Measurements from ENCODE around the gene CAPNS1. TPM values are rescaled to one million over a fixed set of nuclear protein-coding genes. Genes with fewer than 3 reads are reported as not detected.

CAPNS1 gene
- total and polyA plus RNA-seq, 2 of the 13 experiments (the other 11 are each of a cell fraction or from before 2014, with no cell fraction given), result 322 to 526 TPM

GRCh38 chr19:36114721-36115452 is 25.0 kb upstream of the CAPNS1 start, which contains the start of gene POLR2I (continued):
- TF ChIP-seq FUBP1 (CRISPR knock-in tag; IDR thresholded peaks at IDR 0.05; ENCODE audit: borderline replicate concordance), result no peak
- no peak for TF ChIP-seq ATM (IDR thresholded peaks at IDR 0.05; ENCODE audit: borderline replicate concordance)
- TF ChIP-seq ETV5 (CRISPR knock-in tag; IDR thresholded peaks at IDR 0.05; ENCODE audit: borderline replicate concordance), result peak; percentile 56; the same call in 1 of the 2 replicates
- no peak for TF ChIP-seq CBX2 (IDR thresholded peaks at IDR 0.05; ENCODE audit: low read depth, low read length)
- no peak for TF ChIP-seq CBX2 (CRISPR knock-in tag; IDR thresholded peaks at IDR 0.05; ENCODE audit: low read depth)
- TF ChIP-seq ZNF343 (CRISPR knock-in tag; IDR thresholded peaks at IDR 0.05), result peak; percentile 93
- peak; percentile 90 for TF ChIP-seq NFYB (CRISPR knock-in tag; IDR thresholded peaks at IDR 0.05)
- peak; percentile 88 for TF ChIP-seq ZNF883 (CRISPR knock-in tag; IDR thresholded peaks at IDR 0.05; ENCODE audit: not compliant biosample characterization)
- no peak for TF ChIP-seq ZBTB3 (CRISPR knock-in tag; IDR thresholded peaks at IDR 0.05; ENCODE audit: borderline replicate concordance, low read depth)
- peak; percentile 65; the same call in 1 of the 2 replicates for TF ChIP-seq ZNF749 (CRISPR knock-in tag; IDR thresholded peaks at IDR 0.05; ENCODE audit: borderline replicate concordance)
- TF ChIP-seq ZFP41 (CRISPR knock-in tag; IDR thresholded peaks at IDR 0.05; ENCODE audit: borderline replicate concordance), result peak; percentile 89; the same call in 1 of the 2 replicates
- TF ChIP-seq SRY (CRISPR knock-in tag; IDR thresholded peaks at IDR 0.05), result no peak
- no peak for TF ChIP-seq SMARCC2 (IDR thresholded peaks at IDR 0.05)
- no peak; the same call in 1 of the 2 replicates for TF ChIP-seq SOX5 (CRISPR knock-in tag; IDR thresholded peaks at IDR 0.05; ENCODE audit: borderline replicate concordance)
- no peak for TF ChIP-seq ATF1 (CRISPR knock-in tag; IDR thresholded peaks at IDR 0.05)
- TF ChIP-seq STAT6 (CRISPR knock-in tag; IDR thresholded peaks at IDR 0.05; ENCODE audit: borderline replicate concordance), result no peak
- TF ChIP-seq HNRNPUL1 (IDR thresholded peaks at IDR 0.05; ENCODE audit: low read depth, low read length), result no peak
- no peak for TF ChIP-seq NFIC (IDR thresholded peaks at IDR 0.05; ENCODE audit: low read length)
- no peak for TF ChIP-seq ZBTB39 (CRISPR knock-in tag; IDR thresholded peaks at IDR 0.05)
- 0 out of 2 replicates have a peak, but pooled peaks have one; percentile 41 for TF ChIP-seq GPN1 (CRISPR knock-in tag; IDR thresholded peaks at IDR 0.05; ENCODE audit: borderline replicate concordance)
- TF ChIP-seq ZFP62 (CRISPR knock-in tag; IDR thresholded peaks at IDR 0.05), result no peak
- peak; percentile 88 for TF ChIP-seq POLR2G (IDR thresholded peaks at IDR 0.05; ENCODE audit: low read depth, low read length)
- TF ChIP-seq ZNF780A (CRISPR knock-in tag; IDR thresholded peaks at IDR 0.05), result peak; percentile 87; the same call in 1 of the 2 replicates
- TF ChIP-seq ZNF468 (CRISPR knock-in tag; IDR thresholded peaks at IDR 0.05), result 0 out of 2 replicates have a peak, but pooled peaks have one; percentile 87
- TF ChIP-seq EZH2 (conservative IDR thresholded peaks at IDR 0.05; ENCODE audit: low read depth, low read length), result no peak

All from HepG2 (cell line).